HFFc6 (cell line): ENCODE measurements around the gene BARHL2. TPM values are rescaled to one million over a fixed set of nuclear protein-coding genes. Genes with fewer than 3 reads are reported as not detected.

Source experiments
- DNase-seq: peaks from one replicate; pipeline ENCODE4 v3.0.0-alpha.2; 2018
- H3K27ac Mint-ChIP-seq: 2 replicates; pipeline ENCODE4 v1.8.0; 2020; ENCODE audit warnings: mild to moderate bottlenecking, mixed read lengths
- H3K27me3 Mint-ChIP-seq: 2 replicates; pipeline ENCODE4 v1.8.0; 2021; ENCODE audit warnings: mild to moderate bottlenecking, moderate library complexity, mixed read lengths; ENCODE audit not compliant: insufficient read depth
- H3K36me3 Mint-ChIP-seq: 2 replicates; pipeline ENCODE4 v1.8.0; 2021; ENCODE audit warnings: low read depth, mixed read lengths
- H3K4me1 Mint-ChIP-seq: 2 replicates; pipeline ENCODE4 v1.8.0; 2020; ENCODE audit warnings: low read depth, mixed read lengths
- H3K4me3 Mint-ChIP-seq: 2 replicates; pipeline ENCODE4 v1.8.0; 2020; ENCODE audit warnings: mild to moderate bottlenecking, moderate library complexity, mixed read lengths
- H3K9me3 Mint-ChIP-seq: 2 replicates; pipeline ENCODE4 v1.8.0; 2020; ENCODE audit warnings: mild to moderate bottlenecking, mixed read lengths
- CTCF ChIP-seq: fragments of 200-600 bp; sonication (generic); IDR thresholded peaks from 2 replicates; pipeline ENCODE4 v1.5.0; 2021; ENCODE audit warnings: antibody characterized with exemption, mild to moderate bottlenecking
- total RNA-seq, 6 experiments: library from RNA; stranded (reverse); fragmentation: NEBNext Ultra II Directional; extraction: Animal tissue kit (Norgen Biotek cat#: 25700); gene quantifications; 2 replicates in 1 of 6; 3 replicates in 5 of 6; pipeline ENCODE4 v1.2.3, GENCODE V29; 2021

The BARHL2 gene
- total RNA-seq, 6 experiments from 2014 or later: not detected

- Mint-ChIP-seq H3K4me3 (no peak overlapping the region), H3K9me3 (peaks cover 9% of the 10 kb centered on the region), H3K27ac (no peak overlapping the region), H3K27me3 (peaks cover 3% of the 10 kb centered on the region; the same call in 1 of the 2 replicates), H3K36me3 (no peaks in the 10 kb centered on the region), H3K4me1 (no peaks in the 10 kb centered on the region)
- no peak for DNase-seq
- no peak for TF ChIP-seq CTCF
Observed at GRCh38 chr1:90687747-90688146, 29.4 kb downstream of the BARHL2 start.

DNA sequence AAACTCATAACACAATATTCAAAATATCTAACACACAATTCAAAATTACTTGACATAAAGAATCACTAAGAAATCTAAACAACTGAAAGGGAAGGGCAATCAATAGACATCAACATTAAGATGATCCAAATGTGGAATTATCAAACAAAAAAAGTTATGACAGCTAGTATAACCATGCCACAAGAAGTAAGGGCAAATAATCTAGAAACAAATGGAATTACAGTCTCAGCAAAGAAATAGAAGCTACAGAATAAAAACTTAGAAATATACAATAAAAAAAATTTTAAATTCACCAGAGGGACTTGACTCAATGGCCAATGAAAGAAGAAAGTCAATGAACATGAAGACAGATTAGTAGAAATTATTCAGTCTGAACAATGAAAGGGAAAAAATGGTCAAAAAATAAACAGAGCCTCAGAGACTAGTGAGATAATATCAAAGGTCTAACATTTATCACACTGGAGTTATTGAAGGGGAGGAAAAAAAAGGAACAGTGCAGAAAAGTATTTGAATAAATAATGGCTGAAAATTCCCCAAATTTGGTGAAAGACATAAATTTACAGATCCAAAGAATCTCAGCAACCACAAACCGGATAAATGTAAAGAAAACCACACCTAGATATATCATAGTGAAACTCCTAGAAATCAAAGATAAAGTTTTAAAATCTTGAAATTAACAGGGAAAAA, 41.8 kb downstream of the BARHL2 start:
- H3K4me1 Mint-ChIP-seq: no peaks in the 10 kb centered on the region
- H3K27ac Mint-ChIP-seq: no peak overlapping the region
- DNase-seq: no peak
- peaks cover 11% of the 10 kb centered on the region for H3K9me3 Mint-ChIP-seq
- no peaks in the 10 kb centered on the region for H3K27me3 Mint-ChIP-seq
- H3K36me3 Mint-ChIP-seq: no peaks in the 10 kb centered on the region
- no peak for TF ChIP-seq CTCF
- no peak overlapping the region for H3K4me3 Mint-ChIP-seq

DNA sequence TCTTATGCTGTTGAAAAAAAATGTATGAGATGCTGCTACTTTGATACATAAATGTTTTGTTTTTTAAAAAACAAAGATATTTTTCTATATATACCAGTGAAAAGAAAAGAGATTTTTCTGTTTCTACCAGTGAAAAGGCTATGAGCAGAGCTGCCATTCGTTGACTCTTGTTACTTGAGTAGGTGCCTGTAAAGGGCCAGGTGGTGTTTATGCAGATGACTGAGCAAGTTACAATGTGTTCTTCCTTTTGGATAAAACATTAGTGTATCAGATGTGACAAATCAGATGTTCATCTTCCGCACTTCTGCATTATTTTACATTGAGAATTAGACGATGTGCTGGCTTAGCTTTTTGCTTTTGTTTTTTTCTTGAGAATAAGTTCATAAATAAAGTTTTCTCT, 45.4 kb downstream of the BARHL2 start:
- H3K36me3 Mint-ChIP-seq: no peaks in the 10 kb centered on the region
- no peak overlapping the region for H3K27ac Mint-ChIP-seq
- DNase-seq: no peak
- no peak for TF ChIP-seq CTCF
- no peak overlapping the region for H3K4me3 Mint-ChIP-seq
- peaks cover 25% of the 10 kb centered on the region for H3K9me3 Mint-ChIP-seq
- no peaks in the 10 kb centered on the region for H3K27me3 Mint-ChIP-seq
- no peaks in the 10 kb centered on the region for H3K4me1 Mint-ChIP-seq

- Mint-ChIP-seq H3K4me3 (no peak overlapping the region), H3K9me3 (peaks cover 25% of the 10 kb centered on the region), H3K4me1 (no peaks in the 10 kb centered on the region), H3K27me3 (no peaks in the 10 kb centered on the region), H3K27ac (no peak overlapping the region), H3K36me3 (no peaks in the 10 kb centered on the region)
- DNase-seq: no peak
- TF ChIP-seq CTCF: no peak
Observed at GRCh38 chr1:90671251-90671650, 45.9 kb downstream of the BARHL2 start.
